ENCODE data around the gene LRG1. TPM values are rescaled to one million over a fixed set of nuclear protein-coding genes. Genes with fewer than 3 reads are reported as not detected.

The LRG1 gene
- total and polyA plus RNA-seq, 2 of the 13 experiments (the other 11 are each of a cell fraction or from before 2014, with no cell fraction given), result 12.0 to 39.3 TPM

DNA sequence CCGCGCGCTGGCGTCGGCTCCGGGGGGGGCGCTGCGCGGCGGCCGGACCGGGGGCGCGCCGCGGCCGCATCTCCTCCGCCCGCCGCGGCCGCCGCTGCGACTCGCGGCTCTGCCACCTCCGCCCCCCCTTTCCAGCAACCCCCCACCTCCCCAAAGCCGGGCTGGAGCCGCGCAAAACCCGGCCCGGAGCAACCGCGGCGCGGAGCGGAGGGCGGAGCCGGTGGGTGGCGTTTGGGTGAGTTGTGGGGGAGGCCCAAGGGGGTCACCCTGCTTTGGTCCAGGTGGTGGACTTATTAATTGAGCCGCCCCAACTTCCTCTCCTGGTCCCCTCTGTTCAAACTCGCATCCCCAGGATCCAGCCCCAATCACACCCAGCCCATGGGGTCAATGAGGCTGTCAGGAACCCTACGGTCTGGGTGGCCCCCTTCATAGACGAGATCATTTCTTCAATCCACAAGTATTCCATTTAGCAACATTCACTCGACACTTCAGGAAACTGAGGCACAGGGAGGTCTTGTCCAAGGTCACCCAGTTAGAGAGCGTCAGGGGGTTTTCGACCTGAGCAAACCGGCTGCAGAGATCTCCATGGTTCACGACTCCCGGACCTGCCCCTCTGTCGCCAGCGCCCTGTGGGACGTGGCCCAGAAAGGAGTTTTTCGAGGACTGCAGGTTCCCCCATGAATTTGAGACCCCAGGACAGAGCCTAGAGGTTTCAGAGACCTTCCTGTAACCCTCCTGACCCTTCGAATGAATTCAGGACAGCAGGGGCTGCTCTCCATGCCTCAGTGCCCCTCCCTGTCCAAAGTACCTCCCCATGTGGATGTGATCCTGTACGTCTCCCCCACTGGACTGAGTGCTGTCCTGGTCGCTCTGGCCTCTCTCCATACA, 42.1 kb upstream of the LRG1 start (continued):
- TF ChIP-seq, protein P1, sequence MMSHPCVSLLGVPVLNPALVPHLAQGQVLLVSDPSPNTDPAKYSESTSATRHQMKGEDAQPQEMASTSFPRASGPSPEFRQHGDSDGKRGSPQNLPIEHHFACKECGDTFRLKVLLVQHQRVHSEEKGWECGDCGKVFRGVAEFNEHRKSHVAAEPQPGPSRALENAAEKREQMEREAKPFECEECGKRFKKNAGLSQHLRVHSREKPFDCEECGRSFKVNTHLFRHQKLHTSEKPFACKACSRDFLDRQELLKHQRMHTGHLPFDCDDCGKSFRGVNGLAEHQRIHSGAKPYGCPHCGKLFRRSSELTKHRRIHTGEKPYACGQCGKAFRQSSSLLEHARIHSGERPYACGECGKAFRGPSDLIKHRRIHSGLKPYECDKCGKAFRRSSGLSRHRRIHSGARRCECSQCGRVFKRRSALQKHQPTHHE (CRISPR knock-in tag; IDR thresholded peaks at IDR 0.05; ENCODE audit: borderline replicate concordance), result 0 out of 2 replicates have a peak, but pooled peaks have one; percentile 40
- peak; percentile 35; the same call in 1 of the 2 replicates for TF ChIP-seq MYC (CRISPR knock-in tag; IDR thresholded peaks at IDR 0.05; ENCODE audit: borderline replicate concordance)
- TF ChIP-seq, protein P2, sequence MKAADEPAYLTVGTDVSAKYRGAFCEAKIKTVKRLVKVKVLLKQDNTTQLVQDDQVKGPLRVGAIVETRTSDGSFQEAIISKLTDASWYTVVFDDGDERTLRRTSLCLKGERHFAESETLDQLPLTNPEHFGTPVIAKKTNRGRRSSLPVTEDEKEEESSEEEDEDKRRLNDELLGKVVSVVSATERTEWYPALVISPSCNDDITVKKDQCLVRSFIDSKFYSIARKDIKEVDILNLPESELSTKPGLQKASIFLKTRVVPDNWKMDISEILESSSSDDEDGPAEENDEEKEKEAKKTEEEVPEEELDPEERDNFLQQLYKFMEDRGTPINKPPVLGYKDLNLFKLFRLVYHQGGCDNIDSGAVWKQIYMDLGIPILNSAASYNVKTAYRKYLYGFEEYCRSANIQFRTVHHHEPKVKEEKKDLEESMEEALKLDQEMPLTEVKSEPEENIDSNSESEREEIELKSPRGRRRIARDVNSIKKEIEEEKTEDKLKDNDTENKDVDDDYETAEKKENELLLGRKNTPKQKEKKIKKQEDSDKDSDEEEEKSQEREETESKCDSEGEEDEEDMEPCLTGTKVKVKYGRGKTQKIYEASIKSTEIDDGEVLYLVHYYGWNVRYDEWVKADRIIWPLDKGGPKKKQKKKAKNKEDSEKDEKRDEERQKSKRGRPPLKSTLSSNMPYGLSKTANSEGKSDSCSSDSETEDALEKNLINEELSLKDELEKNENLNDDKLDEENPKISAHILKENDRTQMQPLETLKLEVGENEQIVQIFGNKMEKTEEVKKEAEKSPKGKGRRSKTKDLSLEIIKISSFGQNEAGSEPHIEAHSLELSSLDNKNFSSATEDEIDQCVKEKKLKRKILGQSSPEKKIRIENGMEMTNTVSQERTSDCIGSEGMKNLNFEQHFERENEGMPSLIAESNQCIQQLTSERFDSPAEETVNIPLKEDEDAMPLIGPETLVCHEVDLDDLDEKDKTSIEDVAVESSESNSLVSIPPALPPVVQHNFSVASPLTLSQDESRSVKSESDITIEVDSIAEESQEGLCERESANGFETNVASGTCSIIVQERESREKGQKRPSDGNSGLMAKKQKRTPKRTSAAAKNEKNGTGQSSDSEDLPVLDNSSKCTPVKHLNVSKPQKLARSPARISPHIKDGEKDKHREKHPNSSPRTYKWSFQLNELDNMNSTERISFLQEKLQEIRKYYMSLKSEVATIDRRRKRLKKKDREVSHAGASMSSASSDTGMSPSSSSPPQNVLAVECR (CRISPR knock-in tag; IDR thresholded peaks at IDR 0.05; ENCODE audit: borderline replicate concordance), result peak; percentile 28; the same call in 1 of the 2 replicates
- TF ChIP-seq SPEN (CRISPR knock-in tag; IDR thresholded peaks at IDR 0.05; ENCODE audit: low read depth), result 0 out of 2 replicates have a peak, but pooled peaks have one; percentile 28
- TF ChIP-seq TBL1XR1 (IDR thresholded peaks at IDR 0.05; ENCODE audit: borderline replicate concordance, low read length, partially characterized antibody), result no peak
- TF ChIP-seq AKAP8 (CRISPR knock-in tag; IDR thresholded peaks at IDR 0.05), result 0 out of 2 replicates have a peak, but pooled peaks have one; percentile 46
- TF ChIP-seq WIZ (CRISPR knock-in tag; IDR thresholded peaks at IDR 0.05), result 0 out of 2 replicates have a peak, but pooled peaks have one; percentile 36
- 0 out of 3 replicates have a peak, but pooled peaks have one; percentile 34 for TF ChIP-seq MXI1 (IDR thresholded peaks at IDR 0.05; ENCODE audit: borderline replicate concordance, low read depth, low read length)
- TF ChIP-seq, protein P3, sequence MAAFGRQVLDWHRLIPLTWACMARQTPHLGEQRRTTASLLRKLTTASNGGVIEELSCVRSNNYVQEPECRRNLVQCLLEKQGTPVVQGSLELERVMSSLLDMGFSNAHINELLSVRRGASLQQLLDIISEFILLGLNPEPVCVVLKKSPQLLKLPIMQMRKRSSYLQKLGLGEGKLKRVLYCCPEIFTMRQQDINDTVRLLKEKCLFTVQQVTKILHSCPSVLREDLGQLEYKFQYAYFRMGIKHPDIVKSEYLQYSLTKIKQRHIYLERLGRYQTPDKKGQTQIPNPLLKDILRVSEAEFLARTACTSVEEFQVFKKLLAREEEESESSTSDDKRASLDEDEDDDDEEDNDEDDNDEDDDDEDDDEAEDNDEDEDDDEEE (CRISPR knock-in tag; IDR thresholded peaks at IDR 0.05), result no peak
- TF ChIP-seq ZNF33A (CRISPR knock-in tag; IDR thresholded peaks at IDR 0.05; ENCODE audit: borderline replicate concordance), result no peak; the same call in 1 of the 2 replicates
- TF ChIP-seq TCF12 (IDR thresholded peaks at IDR 0.05), result no peak
- TF ChIP-seq TCF12 (CRISPR knock-in tag; IDR thresholded peaks at IDR 0.05), result 0 out of 2 replicates have a peak, but pooled peaks have one; percentile 26
- TF ChIP-seq POGZ (CRISPR knock-in tag; IDR thresholded peaks at IDR 0.05), result 0 out of 2 replicates have a peak, but pooled peaks have one; percentile 12
- TF ChIP-seq, protein P4, sequence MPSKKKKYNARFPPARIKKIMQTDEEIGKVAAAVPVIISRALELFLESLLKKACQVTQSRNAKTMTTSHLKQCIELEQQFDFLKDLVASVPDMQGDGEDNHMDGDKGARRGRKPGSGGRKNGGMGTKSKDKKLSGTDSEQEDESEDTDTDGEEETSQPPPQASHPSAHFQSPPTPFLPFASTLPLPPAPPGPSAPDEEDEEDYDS (CRISPR knock-in tag; IDR thresholded peaks at IDR 0.05), result peak; percentile 37; the same call in 1 of the 2 replicates
- no peak for TF ChIP-seq FOSL2 (CRISPR knock-in tag; IDR thresholded peaks at IDR 0.05)
- TF ChIP-seq POLR2AphosphoS5 (IDR thresholded peaks at IDR 0.05; ENCODE audit: low read depth, low read length), result peak; percentile 64
- no peak for TF ChIP-seq ZSCAN12 (CRISPR knock-in tag; IDR thresholded peaks at IDR 0.05)
- TF ChIP-seq BRD4 (CRISPR knock-in tag; IDR thresholded peaks at IDR 0.05), result peak; percentile 42; the same call in 1 of the 2 replicates
- TF ChIP-seq NKX3-1 (CRISPR knock-in tag; IDR thresholded peaks at IDR 0.05), result peak; percentile 67
- peak; percentile 45; the same call in 1 of the 2 replicates for TF ChIP-seq MTA1 (CRISPR knock-in tag; IDR thresholded peaks at IDR 0.05; ENCODE audit: borderline replicate concordance)
- peak; percentile 6; the same call in 1 of the 2 replicates for TF ChIP-seq SALL1 (CRISPR knock-in tag; IDR thresholded peaks at IDR 0.05)
- TF ChIP-seq RBFOX2 (IDR thresholded peaks at IDR 0.05; ENCODE audit: low read depth, low read length), result 0 out of 2 replicates have a peak, but pooled peaks have one; percentile 26
